Activated CD8-positive, alpha-beta memory T cell treated with anti-CD3 and anti-CD28 coated beads for 36 hours (primary cell): ENCODE measurements around the gene HOXD4. TPM values are rescaled to one million over a fixed set of nuclear protein-coding genes. Genes with fewer than 3 reads are reported as not detected.

ENCODE experiments used
- CTCF ChIA-PET: fragments of 350-600 bp; sonication (Branson Sonifier 250); formaldehyde crosslinking; loops from one replicate; lab custom pipeline; 2021; ENCODE audit warnings: antibody characterized with exemption; lab: Charles Lee
- POLR2A ChIA-PET: fragments of 350-600 bp; sonication (Branson Sonifier 250); formaldehyde crosslinking; loops from one replicate; lab custom pipeline; 2021; ENCODE audit warnings: antibody characterized with exemption; lab: Charles Lee
- total RNA-seq, 2 experiments: library from RNA; stranded (reverse); gene quantifications; one replicate each; pipeline ENCODE4 v1.2.3, GENCODE V29; 2021

Gene HOXD4
- total RNA-seq, 2 experiments from 2014 or later, result not detected

DNA sequence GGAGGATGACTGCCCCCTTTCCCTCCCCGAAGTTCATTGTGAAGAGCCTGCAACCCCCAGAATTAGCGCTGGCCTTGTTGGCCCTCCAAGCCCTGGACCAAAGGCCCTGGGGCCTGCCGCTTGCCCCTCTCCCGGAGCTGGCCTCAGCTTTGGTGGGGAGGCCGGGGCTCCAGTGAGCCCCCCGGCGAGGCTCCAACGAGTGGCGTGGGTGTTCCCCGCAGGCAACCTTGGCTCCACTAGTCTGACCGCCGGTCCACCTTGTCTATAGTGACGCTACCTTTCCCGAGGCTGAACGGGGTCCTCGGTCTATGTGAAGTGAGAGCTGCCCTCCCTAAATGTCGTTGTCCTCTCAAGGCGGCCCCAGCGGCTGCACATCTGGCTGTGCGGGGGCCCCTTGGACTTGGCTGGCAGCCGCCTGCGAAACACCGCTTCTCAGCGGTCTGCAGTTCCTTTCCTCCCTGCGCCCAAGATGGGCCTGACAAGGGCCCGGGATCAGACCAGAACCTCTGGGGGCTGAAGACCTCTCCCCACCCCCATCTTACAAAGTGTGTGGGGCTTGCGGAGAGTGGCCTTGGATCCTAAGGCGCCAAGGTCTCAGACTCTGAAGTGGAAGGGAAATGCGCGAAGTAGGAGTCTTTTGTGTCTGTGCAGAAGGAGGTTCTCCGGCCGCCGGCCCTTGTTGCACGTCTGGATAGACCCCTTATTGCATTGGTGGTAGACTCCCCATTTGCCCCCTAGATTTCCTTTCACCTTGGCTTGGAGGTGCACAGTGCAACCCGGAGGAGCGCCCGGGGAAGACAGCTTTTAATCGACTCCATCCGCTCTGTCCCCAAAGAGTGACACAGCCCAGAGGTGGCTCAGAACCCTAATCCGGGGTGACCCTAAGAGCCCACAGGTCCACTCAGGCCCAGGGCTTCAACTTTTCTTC, 38.7 kb upstream of the HOXD4 start:
- POLR2A ChIA-PET, result no interaction called here
- CTCF ChIA-PET, result interaction anchor here (1.3 to 1.7 kb wide), 2 partner anchors 14 to 28 kb away, joined by 4 read pairs; no protein-coding TSS in a partner anchor

DNA sequence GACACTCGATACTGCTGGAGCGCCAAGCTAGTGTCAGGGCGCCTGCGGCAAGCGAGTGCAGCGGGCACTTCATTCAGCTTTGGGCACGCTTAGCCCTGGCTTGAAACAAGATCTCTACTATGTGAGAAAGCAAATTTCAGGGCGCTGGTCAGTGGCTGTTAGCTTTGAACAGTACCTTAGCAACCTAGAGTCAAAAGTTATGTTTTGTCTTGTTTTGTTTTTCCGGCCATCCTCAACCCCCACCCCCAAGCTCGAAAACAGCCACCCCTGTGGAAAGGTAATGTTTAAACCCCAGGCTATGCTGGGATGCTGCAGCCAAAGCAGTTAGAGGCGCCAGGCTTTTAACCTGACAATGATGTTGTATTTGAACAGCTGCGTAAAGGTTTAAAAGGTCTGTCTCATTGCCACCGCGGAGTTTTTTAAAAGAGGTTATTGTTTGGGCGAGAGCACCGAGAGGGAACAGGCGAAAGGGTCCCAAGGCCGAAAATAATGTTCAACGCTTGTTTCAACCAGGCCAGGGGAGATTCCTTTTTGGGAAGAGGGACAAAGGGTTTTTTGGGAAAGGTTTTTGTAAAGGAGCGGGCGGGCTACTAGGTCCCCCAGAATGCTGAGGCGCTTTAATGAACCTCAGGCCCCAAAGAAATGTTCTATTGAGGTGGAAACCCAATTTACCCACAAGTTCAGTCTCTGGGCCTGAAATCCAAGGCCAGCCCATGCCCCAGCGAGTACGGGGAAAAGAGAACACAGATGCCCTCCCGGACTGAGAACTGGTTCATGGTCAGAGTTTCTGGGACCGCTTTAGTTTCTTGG, 37.0 kb upstream of the HOXD4 start:
- ChIA-PET CTCF (interaction anchor here (1.7 kb wide), 1 partner anchor 13 kb away, joined by 4 read pairs; no protein-coding TSS in a partner anchor), POLR2A (no interaction called here)

- ChIA-PET CTCF (no interaction called here), POLR2A (no interaction called here)
Observed at GRCh38 chr2:176114930-176115625, 36.3 kb upstream of the HOXD4 start.

- POLR2A ChIA-PET, result no interaction called here
- CTCF ChIA-PET, result no interaction called here
Observed at GRCh38 chr2:176115883-176116813, 35.2 kb upstream of the HOXD4 start, which contains the start of gene HOXD10. TSS of gene HOXD10 (plus strand) at chr2:176116778. CDS start at chr2:176116834, 56 bp downstream.

DNA sequence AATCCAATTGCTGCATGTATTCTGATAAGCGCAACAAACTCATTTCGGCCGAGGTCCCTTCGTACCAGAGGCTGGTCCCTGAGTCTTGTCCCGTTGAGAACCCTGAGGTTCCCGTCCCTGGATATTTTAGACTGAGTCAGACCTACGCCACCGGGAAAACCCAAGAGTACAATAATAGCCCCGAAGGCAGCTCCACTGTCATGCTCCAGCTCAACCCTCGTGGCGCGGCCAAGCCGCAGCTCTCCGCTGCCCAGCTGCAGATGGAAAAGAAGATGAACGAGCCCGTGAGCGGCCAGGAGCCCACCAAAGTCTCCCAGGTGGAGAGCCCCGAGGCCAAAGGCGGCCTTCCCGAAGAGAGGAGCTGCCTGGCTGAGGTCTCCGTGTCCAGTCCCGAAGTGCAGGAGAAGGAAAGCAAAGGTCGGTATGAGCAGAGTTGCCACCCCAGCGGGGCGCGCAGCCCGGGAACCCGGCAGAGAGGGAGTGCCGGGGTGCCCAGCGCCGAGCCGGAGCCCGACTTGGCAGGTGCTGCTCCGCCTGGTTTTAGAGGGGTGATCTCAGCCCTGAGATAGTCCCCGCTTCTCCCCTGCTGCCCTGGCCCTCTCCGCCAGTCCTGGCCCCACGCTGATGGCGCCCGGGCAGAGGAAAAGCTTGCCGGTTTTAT, 34.1 kb upstream of the HOXD4 start:
- POLR2A ChIA-PET, result no interaction called here
- CTCF ChIA-PET, result no interaction called here

GRCh38 chr2:176117823-176118371, 33.5 kb upstream of the HOXD4 start:
- ChIA-PET CTCF (no interaction called here), POLR2A (no interaction called here)

- ChIA-PET CTCF (no interaction called here), POLR2A (no interaction called here)
Observed at GRCh38 chr2:176118601-176119339, 32.6 kb upstream of the HOXD4 start.

DNA sequence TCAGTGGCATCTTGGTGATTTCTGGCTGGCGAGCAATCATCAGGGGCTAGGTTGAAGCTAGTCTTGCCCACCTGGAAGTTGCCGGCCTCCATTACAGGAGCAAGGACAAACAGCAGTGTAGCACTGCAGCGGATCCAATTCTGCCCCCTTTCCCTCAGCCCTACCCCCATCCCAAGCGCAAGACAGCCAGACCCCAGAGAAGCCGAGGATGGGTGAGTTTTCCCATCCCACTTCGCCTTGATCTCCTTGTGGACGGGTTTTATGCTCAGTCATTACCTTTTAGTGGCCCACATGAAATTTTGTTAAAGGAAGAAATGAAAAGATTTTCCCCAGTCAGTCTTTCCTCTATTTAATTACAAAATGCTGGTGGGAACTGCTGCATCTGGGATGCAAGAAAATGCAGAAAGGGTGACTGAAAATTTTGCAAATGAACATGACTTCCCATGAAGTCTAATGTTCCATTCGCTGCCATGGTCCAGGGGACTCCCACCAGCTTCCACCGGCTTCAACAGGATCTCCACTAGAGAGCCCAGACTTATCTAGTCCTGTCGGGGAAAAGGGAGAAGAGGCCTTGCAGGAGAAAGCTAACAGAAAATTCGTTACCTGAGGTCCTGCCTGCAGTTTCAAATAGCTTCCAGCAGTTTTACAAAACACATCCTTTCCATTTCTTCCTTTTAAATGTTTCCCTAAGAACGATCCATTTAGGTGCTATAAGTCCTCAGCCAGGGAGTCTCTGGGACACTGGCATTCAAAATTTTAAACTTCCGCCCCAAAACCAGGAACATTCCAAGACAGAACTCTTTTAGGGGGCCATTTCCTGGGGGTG, 30.8 kb upstream of the HOXD4 start:
- ChIA-PET POLR2A (no interaction called here), CTCF (interaction anchor here (0.9 kb wide), 1 partner anchor 42 kb away, joined by 3 read pairs; no protein-coding TSS in a partner anchor)

GRCh38 chr2:176121190-176122051, 29.9 kb upstream of the HOXD4 start:
- ChIA-PET CTCF (interaction anchor here (1.1 kb wide), 1 partner anchor 10 kb away, joined by 3 read pairs; no protein-coding TSS in a partner anchor), POLR2A (no interaction called here)

DNA sequence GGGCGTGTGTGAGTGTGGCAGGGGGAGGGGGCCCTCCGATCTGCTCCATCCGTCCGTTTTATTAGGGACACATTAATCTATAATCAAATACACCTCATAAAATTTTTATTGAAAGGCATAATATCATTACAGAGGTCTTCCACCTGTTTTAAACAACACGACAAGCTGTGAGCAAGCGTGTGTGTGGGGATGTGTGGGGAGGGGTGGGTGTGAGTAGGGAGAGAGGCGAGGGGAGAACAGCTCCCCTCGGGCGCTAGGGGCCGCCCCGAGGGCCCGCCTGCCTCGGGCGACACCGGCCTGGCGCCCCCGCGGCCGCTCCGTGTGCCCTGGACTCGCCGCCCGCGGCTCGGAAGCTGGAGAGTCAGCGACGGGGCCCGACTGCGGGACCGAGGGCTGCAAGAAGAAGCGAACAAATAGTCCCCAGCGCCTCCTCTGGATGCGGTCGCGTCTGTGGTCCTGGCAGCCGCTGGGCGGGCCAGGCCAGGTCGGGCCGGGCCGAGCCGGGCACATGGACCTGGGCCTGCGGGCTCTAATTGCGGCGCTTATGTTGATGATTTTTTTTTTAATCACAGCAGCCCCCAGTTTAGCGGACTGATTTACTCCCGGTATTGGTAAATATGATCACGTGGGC, 29.2 kb upstream of the HOXD4 start:
- CTCF ChIA-PET, result interaction anchor here (1.1 kb wide), 1 partner anchor 9 kb away, joined by 3 read pairs; no protein-coding TSS in a partner anchor
- POLR2A ChIA-PET, result no interaction called here

- CTCF ChIA-PET, result no interaction called here
- POLR2A ChIA-PET, result no interaction called here
Observed at GRCh38 chr2:176122683-176123410, 28.5 kb upstream of the HOXD4 start, which contains the start of gene HOXD9. TSS of gene HOXD9 (plus strand) at chr2:176122719. CDS start at chr2:176122769, 50 bp downstream.

DNA sequence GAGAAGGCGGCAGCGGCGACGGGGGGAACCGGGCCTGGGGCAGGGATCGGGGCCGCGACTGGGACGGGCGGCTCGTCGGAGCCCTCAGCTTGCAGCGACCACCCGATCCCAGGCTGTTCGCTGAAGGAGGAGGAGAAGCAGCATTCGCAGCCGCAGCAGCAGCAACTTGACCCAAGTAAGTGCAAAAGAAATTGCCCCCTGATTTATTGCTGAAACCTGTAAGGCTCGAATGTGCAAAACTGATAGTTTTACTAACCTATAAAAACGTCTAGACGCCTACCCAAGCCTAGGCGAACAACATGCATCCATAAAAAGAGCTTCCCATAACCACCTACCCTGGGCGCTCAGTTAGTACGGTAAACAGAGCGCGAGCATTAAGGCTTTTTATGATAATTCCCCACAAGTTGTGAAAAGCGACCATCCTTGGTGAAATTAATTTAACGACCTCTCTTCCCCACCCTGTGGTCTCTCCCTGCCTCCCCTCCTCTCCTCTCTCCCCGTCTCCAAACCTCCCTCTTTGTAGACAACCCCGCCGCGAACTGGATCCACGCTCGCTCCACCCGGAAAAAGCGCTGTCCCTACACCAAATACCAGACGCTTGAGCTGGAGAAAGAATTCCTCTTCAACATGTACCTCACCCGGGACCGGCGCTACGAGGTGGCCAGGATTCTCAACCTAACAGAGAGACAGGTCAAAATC, 27.8 kb upstream of the HOXD4 start:
- CTCF ChIA-PET, result no interaction called here

More for the DNA sequence above, 27.8 kb upstream of the HOXD4 start:
- POLR2A ChIA-PET, result no interaction called here
